ENCODE results near the gene HAVCR2.

Gene HAVCR2

DNA sequence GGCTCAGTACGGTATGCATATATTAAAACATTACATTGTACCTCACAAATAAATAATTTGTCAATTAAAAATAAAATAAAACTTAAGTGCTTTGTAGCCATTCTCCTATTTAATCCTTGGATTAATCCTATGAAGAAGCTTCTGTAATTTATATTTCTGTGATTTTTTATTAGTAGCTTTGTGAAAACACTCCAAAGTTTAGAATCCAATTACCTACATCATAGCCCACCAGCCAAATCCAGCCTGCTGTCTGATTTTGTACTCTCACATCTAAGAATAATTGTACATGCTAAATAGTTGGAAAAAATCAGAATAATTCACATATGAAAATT, 23.4 kb upstream of the HAVCR2 start:
- no peak for DNase-seq (ENCODE audit: insufficient read length, low spot score)
- TF ChIP-seq SPI1 (IDR thresholded peaks at IDR 0.05; ENCODE audit: low read depth, low read length) (no peak), PAX5 (IDR thresholded peaks at IDR 0.05; ENCODE audit: insufficient read depth, low read length, severe bottlenecking) (no peak), TAF1 (IDR thresholded peaks at IDR 0.05; ENCODE audit: low read depth, low read length) (no peak), POLR2AphosphoS5 (IDR thresholded peaks at IDR 0.05; ENCODE audit: low read depth, low read length) (no peak), POLR2A (IDR thresholded peaks at IDR 0.05; ENCODE audit: low read depth, low read length) (no peak), POU2F2 (IDR thresholded peaks at IDR 0.05; ENCODE audit: low read depth, low read length) (no peak)
- FAIRE-seq: no peak

DNA sequence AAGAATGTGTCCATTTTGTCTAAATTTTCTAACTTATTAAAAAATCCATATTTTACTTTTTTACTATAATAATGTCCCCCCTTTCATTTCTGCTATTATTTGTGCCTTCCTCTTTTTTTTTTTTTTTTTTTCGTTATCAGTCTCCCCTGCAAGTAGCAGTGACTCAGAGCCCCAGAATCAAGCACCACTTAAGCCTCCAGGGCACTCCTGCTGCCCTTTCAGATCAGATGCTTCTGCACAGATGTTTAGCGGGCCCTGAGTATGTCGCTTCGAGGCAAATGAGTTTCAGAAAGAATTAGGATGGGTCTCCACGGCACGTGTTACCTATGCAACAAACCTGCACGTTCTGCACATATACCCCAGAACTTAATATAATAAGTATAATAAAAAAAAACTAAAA, 22.1 kb upstream of the HAVCR2 start:
- TF ChIP-seq SPI1 (IDR thresholded peaks at IDR 0.05; ENCODE audit: low read depth, low read length) (peak; percentile 47; the same call in 1 of the 2 replicates), POLR2AphosphoS5 (IDR thresholded peaks at IDR 0.05; ENCODE audit: low read depth, low read length) (no peak)
- DNase-seq (ENCODE audit: insufficient read length, low spot score): no peak
- no peak for FAIRE-seq

DNA sequence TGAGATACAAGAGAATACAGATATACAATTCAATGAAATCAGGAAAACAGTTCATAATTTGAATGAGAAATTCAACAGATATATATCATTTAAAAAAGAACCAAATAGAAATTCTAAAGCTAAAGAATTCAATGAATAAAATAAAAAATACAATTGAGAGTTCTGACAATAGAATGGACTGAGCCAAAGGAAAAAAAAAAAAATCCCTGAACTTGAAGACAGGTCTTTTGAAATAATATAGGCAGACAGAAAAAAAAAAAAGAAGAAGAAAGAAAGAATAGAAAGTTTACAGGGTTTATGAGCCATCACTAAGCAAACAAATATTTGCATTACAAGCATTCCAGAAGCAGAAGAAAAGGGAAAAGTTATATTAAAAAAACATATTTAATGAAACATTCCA, 12.9 kb upstream of the HAVCR2 start:
- FAIRE-seq (no peak), DNase-seq (ENCODE audit: insufficient read length, low spot score) (no peak)
- TF ChIP-seq PAX5 (IDR thresholded peaks at IDR 0.05; ENCODE audit: insufficient read depth, low read length, severe bottlenecking): no peak
- TF ChIP-seq TAF1 (IDR thresholded peaks at IDR 0.05; ENCODE audit: low read depth, low read length): no peak
- TF ChIP-seq POU2F2 (IDR thresholded peaks at IDR 0.05; ENCODE audit: low read depth, low read length): no peak
- no peak for TF ChIP-seq SPI1 (IDR thresholded peaks at IDR 0.05; ENCODE audit: low read depth, low read length)
- no peak for TF ChIP-seq POLR2A (IDR thresholded peaks at IDR 0.05; ENCODE audit: low read depth, low read length)
- no peak for TF ChIP-seq POLR2AphosphoS5 (IDR thresholded peaks at IDR 0.05; ENCODE audit: low read depth, low read length)

DNA sequence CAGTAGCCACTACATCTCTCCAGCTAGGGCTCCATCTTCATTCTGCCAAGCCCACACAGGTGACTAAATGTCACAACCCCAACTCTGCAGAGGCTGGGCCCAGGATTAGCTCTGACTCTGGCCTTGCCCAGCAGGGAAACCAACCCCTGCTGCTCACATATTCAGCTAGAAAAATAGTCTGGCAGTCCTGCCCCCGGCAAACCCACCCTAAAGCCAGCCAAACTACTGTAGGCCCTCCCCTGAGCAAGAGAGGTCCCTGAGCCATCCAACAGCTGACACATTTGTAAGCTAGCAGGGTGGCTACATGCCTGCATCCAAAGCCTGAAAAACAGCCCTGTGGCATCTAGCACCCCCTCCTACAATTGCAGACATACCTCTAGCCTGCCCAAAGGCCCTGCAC, 11.3 kb upstream of the HAVCR2 start:
- DNase-seq (ENCODE audit: insufficient read length, low spot score) (no peak), FAIRE-seq (no peak)
- TF ChIP-seq POU2F2 (IDR thresholded peaks at IDR 0.05; ENCODE audit: low read depth, low read length) (no peak), TAF1 (IDR thresholded peaks at IDR 0.05; ENCODE audit: low read depth, low read length) (no peak)

DNA sequence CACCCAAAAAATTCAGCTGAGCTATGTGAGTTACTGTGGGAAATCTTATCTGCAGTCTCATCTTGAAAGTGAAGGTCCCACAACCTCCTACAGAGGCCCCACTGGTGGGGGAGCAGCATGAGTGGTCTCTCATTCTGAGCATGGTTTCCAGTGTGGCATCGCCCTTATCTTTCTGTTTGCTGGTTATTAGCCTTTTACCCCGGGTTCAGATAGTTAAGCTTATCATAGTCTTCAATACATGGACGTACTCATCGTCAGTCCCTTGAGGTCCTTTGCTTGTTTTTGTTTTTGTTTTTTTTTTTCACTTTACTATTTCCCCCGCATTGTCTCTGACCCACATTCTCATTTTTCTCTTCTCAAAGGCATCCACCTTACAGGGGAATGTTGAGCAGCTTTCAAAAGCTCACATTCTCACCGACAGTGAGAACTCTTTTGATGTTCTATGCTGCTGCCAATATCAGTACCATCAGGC, 7.7 kb upstream of the HAVCR2 start:
- TF ChIP-seq PAX5 (IDR thresholded peaks at IDR 0.05; ENCODE audit: insufficient read depth, low read length, severe bottlenecking) (no peak), POLR2AphosphoS5 (IDR thresholded peaks at IDR 0.05; ENCODE audit: low read depth, low read length) (no peak), TAF1 (IDR thresholded peaks at IDR 0.05; ENCODE audit: low read depth, low read length) (no peak), POLR2A (IDR thresholded peaks at IDR 0.05; ENCODE audit: low read depth, low read length) (no peak), SPI1 (IDR thresholded peaks at IDR 0.05; ENCODE audit: low read depth, low read length) (no peak), POU2F2 (IDR thresholded peaks at IDR 0.05; ENCODE audit: low read depth, low read length) (no peak)
- no peak for DNase-seq (ENCODE audit: insufficient read length, low spot score)
- FAIRE-seq: peak; percentile 71

DNA sequence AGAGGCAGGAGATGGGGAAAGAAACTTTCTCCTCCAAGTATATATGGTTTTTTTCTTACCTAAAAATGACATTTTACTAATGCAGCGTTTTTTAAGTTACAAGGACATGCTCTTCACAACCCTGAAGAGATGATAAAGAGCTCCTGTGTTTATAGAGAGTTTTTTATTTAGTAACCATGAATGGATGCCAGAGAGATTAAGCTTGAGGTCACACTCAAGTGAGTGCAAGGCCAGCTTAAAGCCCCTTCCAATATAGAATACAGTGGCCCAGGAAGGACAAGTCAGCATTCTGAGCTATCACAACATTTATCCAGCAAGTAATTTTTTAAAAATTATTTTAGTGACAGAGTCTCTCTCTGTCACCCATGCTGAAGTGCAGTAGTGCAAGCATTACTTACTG, 6.7 kb upstream of the HAVCR2 start:
- DNase-seq (ENCODE audit: insufficient read length, low spot score) (no peak), FAIRE-seq (no peak)
- no peak for TF ChIP-seq PAX5 (IDR thresholded peaks at IDR 0.05; ENCODE audit: insufficient read depth, low read length, severe bottlenecking)
- no peak for TF ChIP-seq SPI1 (IDR thresholded peaks at IDR 0.05; ENCODE audit: low read depth, low read length)
- no peak for TF ChIP-seq POLR2A (IDR thresholded peaks at IDR 0.05; ENCODE audit: low read depth, low read length)
- TF ChIP-seq TAF1 (IDR thresholded peaks at IDR 0.05; ENCODE audit: low read depth, low read length): no peak
- TF ChIP-seq POU2F2 (IDR thresholded peaks at IDR 0.05; ENCODE audit: low read depth, low read length): no peak
- no peak for TF ChIP-seq POLR2AphosphoS5 (IDR thresholded peaks at IDR 0.05; ENCODE audit: low read depth, low read length)

DNA sequence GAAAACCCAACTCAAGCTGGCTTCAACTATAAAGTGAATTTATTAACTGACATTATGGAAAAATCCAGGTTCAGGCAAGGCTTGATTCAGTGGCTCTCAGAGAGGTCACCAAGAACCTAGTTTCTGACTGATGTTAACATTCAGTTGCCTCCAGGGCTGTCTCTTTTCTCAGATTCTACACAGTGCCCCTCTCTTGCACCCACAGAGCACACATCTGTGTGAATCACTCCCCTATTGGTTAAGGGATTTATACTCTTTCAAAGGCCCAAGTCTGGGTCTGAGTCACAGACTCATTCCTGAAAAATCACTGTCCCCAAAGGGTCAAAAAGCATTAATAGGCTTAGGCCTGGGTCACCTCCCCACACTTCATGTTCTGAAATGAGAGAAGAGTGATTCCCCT, 6.2 kb upstream of the HAVCR2 start:
- TF ChIP-seq POLR2AphosphoS5 (IDR thresholded peaks at IDR 0.05; ENCODE audit: low read depth, low read length) (no peak), SPI1 (IDR thresholded peaks at IDR 0.05; ENCODE audit: low read depth, low read length) (no peak), PAX5 (IDR thresholded peaks at IDR 0.05; ENCODE audit: insufficient read depth, low read length, severe bottlenecking) (no peak)
- peak; percentile 59 for FAIRE-seq
- DNase-seq (ENCODE audit: insufficient read length, low spot score): no peak

DNA sequence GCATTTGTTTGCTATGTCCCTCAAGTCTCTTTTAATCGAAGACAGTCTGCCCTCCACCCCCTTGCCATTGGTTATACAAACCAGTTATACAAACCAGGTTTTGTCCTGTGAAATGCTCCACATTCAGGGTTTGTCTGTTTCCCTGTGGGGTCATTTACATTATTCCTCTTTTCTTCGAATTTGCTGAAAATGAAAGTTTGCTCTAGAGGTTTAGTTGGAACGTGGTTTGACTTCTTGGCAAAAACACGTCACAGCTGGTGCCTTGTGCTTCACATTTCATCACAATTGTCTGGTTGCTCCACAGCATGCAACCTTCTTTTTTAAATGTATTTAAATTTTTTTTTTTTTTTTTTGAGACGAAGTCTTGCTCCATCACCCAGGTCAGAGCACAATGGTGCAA, 4.2 kb upstream of the HAVCR2 start:
- no peak for DNase-seq (ENCODE audit: insufficient read length, low spot score)
- FAIRE-seq: no peak
- TF ChIP-seq TAF1 (IDR thresholded peaks at IDR 0.05; ENCODE audit: low read depth, low read length) (no peak), PAX5 (IDR thresholded peaks at IDR 0.05; ENCODE audit: insufficient read depth, low read length, severe bottlenecking) (no peak), SPI1 (IDR thresholded peaks at IDR 0.05; ENCODE audit: low read depth, low read length) (no peak), POLR2AphosphoS5 (IDR thresholded peaks at IDR 0.05; ENCODE audit: low read depth, low read length) (no peak), POU2F2 (IDR thresholded peaks at IDR 0.05; ENCODE audit: low read depth, low read length) (no peak), POLR2A (IDR thresholded peaks at IDR 0.05; ENCODE audit: low read depth, low read length) (no peak)

DNA sequence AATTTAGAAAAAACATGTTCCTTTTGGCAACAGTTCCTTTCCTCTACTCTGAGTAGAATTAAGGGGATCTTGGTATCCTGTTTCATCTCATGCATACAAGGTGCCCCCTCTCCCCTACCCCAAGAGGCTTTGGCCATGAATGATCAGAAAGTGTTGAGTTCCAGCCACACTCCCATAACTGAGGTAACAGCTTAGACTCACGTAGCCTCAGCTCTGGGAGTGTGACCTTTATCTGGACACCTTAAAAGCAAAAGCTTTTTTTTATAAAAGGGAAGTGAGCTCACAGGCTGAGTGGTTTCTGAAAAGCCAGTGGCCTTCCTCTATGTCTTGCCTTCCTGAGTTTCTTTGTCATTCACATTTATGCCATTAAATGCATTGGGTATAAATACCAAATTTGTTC, 900 bp upstream of the HAVCR2 start:
- peak; percentile 19 for DNase-seq (ENCODE audit: insufficient read length, low spot score)
- FAIRE-seq: peak; percentile 87

DNA sequence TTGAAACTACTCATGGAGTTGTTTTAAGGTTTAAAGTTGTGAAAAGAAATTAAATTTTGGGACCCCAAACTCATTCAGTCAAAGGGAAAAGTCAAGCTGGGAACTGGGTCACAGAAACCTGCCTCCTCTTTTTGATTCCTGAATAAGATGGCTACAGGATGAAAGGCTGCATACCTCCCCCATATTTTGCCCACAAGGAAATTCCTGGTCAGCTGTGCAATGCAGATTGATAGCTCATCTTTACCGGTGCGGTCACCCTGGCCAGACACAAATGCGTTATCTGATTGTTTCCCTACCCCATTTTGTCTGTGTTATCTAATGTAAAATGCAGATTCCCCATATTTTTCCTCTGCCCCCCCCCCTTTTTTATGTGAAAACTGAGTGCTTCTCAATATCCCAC, 1.3 kb downstream of the HAVCR2 start:
- FAIRE-seq (peak; percentile 77), DNase-seq (ENCODE audit: insufficient read length, low spot score) (no peak)
- TF ChIP-seq SPI1 (IDR thresholded peaks at IDR 0.05; ENCODE audit: low read depth, low read length): no peak

More for the DNA sequence above, 900 bp upstream of the HAVCR2 start:
- TF ChIP-seq PAX5 (IDR thresholded peaks at IDR 0.05; ENCODE audit: insufficient read depth, low read length, severe bottlenecking) (no peak), POLR2AphosphoS5 (IDR thresholded peaks at IDR 0.05; ENCODE audit: low read depth, low read length) (no peak), TAF1 (IDR thresholded peaks at IDR 0.05; ENCODE audit: low read depth, low read length) (no peak), SPI1 (IDR thresholded peaks at IDR 0.05; ENCODE audit: low read depth, low read length) (peak; percentile 91), POLR2A (IDR thresholded peaks at IDR 0.05; ENCODE audit: low read depth, low read length) (peak; percentile 51; the same call in 1 of the 2 replicates), POU2F2 (IDR thresholded peaks at IDR 0.05; ENCODE audit: low read depth, low read length) (no peak)

Measured in GM12891 (cell line).